ENCODE measurements around the gene KLK11.

The KLK11 gene

GRCh38 chr19:50975766-50976165 lies 50.6 kb downstream of the KLK11 start:
- no peak overlapping the region for H3K9ac ChIP-seq (ENCODE audit: low read depth in 1 of 2, low read length in 2 of 2)
- no peaks in the 10 kb centered on the region for H3K4me1 ChIP-seq (ENCODE audit: control insufficient read depth in 2 of 2, insufficient read depth in 2 of 2, low read length in 2 of 2)
- no peak overlapping the region for H3K27ac ChIP-seq (ENCODE audit: low read depth in 2 of 2, low read length in 2 of 2)
- peaks cover 3 to 7% of the 10 kb centered on the region in 2 donors for H3K27me3 ChIP-seq (ENCODE audit: control insufficient read depth in 2 of 2, insufficient read depth in 2 of 2, low read length in 2 of 2)
- H3K4me3 ChIP-seq (ENCODE audit: low read length in 2 of 2): no peak overlapping the region
- H3K9me3 ChIP-seq (ENCODE audit: control insufficient read depth in 2 of 2, low read length in 2 of 2): no peaks in the 10 kb centered on the region
- no peaks in the 10 kb centered on the region for H3K36me3 ChIP-seq (ENCODE audit: control insufficient read depth in 2 of 2, insufficient read depth in 2 of 2, low read length in 2 of 2)

GRCh38 chr19:50974702-50975556 lies 51.5 kb downstream of the KLK11 start:
- H3K36me3 ChIP-seq (ENCODE audit: control insufficient read depth in 2 of 2, insufficient read depth in 2 of 2, low read length in 2 of 2): no peaks in the 10 kb centered on the region
- no peak overlapping the region for H3K27ac ChIP-seq (ENCODE audit: low read depth in 2 of 2, low read length in 2 of 2)
- no peak overlapping the region for H3K9ac ChIP-seq (ENCODE audit: low read depth in 1 of 2, low read length in 2 of 2)
- H3K9me3 ChIP-seq (ENCODE audit: control insufficient read depth in 2 of 2, low read length in 2 of 2): no peaks in the 10 kb centered on the region
- H3K4me1 ChIP-seq (ENCODE audit: control insufficient read depth in 2 of 2, insufficient read depth in 2 of 2, low read length in 2 of 2): no peaks in the 10 kb centered on the region
- peaks cover 3 to 7% of the 10 kb centered on the region in 2 donors for H3K27me3 ChIP-seq (ENCODE audit: control insufficient read depth in 2 of 2, insufficient read depth in 2 of 2, low read length in 2 of 2)
- no peak overlapping the region for H3K4me3 ChIP-seq (ENCODE audit: low read length in 2 of 2)

- Histone ChIP-seq H3K27ac (ENCODE audit: low read depth in 2 of 2, low read length in 2 of 2) (no peak overlapping the region), H3K27me3 (ENCODE audit: control insufficient read depth in 2 of 2, insufficient read depth in 2 of 2, low read length in 2 of 2) (peaks cover 3 to 7% of the 10 kb centered on the region in 2 donors), H3K36me3 (ENCODE audit: control insufficient read depth in 2 of 2, insufficient read depth in 2 of 2, low read length in 2 of 2) (no peaks in the 10 kb centered on the region), H3K4me1 (ENCODE audit: control insufficient read depth in 2 of 2, insufficient read depth in 2 of 2, low read length in 2 of 2) (no peaks in the 10 kb centered on the region), H3K9ac (ENCODE audit: low read depth in 1 of 2, low read length in 2 of 2) (no peak overlapping the region), H3K4me3 (ENCODE audit: low read length in 2 of 2) (no peak overlapping the region), H3K9me3 (ENCODE audit: control insufficient read depth in 2 of 2, low read length in 2 of 2) (no peaks in the 10 kb centered on the region)
These were observed 53.5 kb downstream of the KLK11 start for GRCh38 chr19:50972795-50973376.
